ENCODE data around the gene FGF10. TPM values are rescaled to one million over a fixed set of nuclear protein-coding genes. Genes with fewer than 3 reads are reported as not detected.

The FGF10 gene
- 1 to 10 TPM in 1 of 2 donors, under 1 TPM in 1; 0.27 to 5.1 TPM for total RNA-seq

GRCh38 chr5:44389090-44389822 lies at the start of gene FGF10:
Gene FGF10 (minus strand): TSS chr5:44389420. CDS start chr5:44388682, 738 bp downstream.
- intact Hi-C loops (cut with DNase I), result no loop called here
- H3K27ac ChIP-seq, result peak within 1 kb of the TSS; percentile 40
- no peaks in the 10 kb centered on the region for H3K27me3 ChIP-seq

GRCh38 chr5:44426944-44427343 lies 37.7 kb upstream of the FGF10 start:
- no peaks in the 10 kb centered on the region for H3K4me1 ChIP-seq
- H3K27me3 ChIP-seq, result no peaks in the 10 kb centered on the region
- intact Hi-C loops (cut with DNase I), result no loop called here
- H3K9ac ChIP-seq (ENCODE audit: low read depth in 2 of 2, low read length in 2 of 2), result no peak overlapping the region
- no peaks in the 10 kb centered on the region for H3K36me3 ChIP-seq
- no peaks in the 10 kb centered on the region for H3K9me3 ChIP-seq
- H3K4me3 ChIP-seq, result no peak overlapping the region
- no peak for DNase-seq
- no peak overlapping the region for H3K27ac ChIP-seq
- no peak for TF ChIP-seq CTCF (IDR thresholded peaks at IDR 0.05)

More at GRCh38 chr5:44389090-44389822, at the start of gene FGF10:
- Histone ChIP-seq H3K4me3 (peak within 1 kb of the TSS; percentile 17), H3K4me1 (no peaks in the 10 kb centered on the region), H3K9ac (ENCODE audit: low read depth in 2 of 2, low read length in 2 of 2) (peak within 1 kb of the TSS; percentile 6 to 8), H3K9me3 (no peaks in the 10 kb centered on the region), H3K36me3 (no peaks in the 10 kb centered on the region)
- no peak for DNase-seq
- TF ChIP-seq CTCF (IDR thresholded peaks at IDR 0.05), result no peak

GRCh38 chr5:44412286-44412685 lies 23.1 kb upstream of the FGF10 start:
- intact Hi-C loops (cut with DNase I), result no loop called here
- H3K27ac ChIP-seq, result no peak overlapping the region
- no peaks in the 10 kb centered on the region for H3K4me1 ChIP-seq
- H3K9ac ChIP-seq (ENCODE audit: low read depth in 2 of 2, low read length in 2 of 2), result no peak overlapping the region
- no peaks in the 10 kb centered on the region for H3K36me3 ChIP-seq
- no peaks in the 10 kb centered on the region for H3K9me3 ChIP-seq
- H3K4me3 ChIP-seq, result no peak overlapping the region
- DNase-seq, result no peak
- no peak for TF ChIP-seq CTCF (IDR thresholded peaks at IDR 0.05)
- H3K27me3 ChIP-seq, result no peaks in the 10 kb centered on the region

GRCh38 chr5:44402084-44402483 lies 12.9 kb upstream of the FGF10 start:
- TF ChIP-seq CTCF (IDR thresholded peaks at IDR 0.05), result no peak
- intact Hi-C loops (cut with DNase I), result no loop called here
- H3K9me3 ChIP-seq, result no peaks in the 10 kb centered on the region
- no peak for DNase-seq
- H3K4me1 ChIP-seq, result no peaks in the 10 kb centered on the region
- H3K9ac ChIP-seq (ENCODE audit: low read depth in 2 of 2, low read length in 2 of 2), result no peak overlapping the region
- H3K27me3 ChIP-seq, result no peaks in the 10 kb centered on the region
- no peaks in the 10 kb centered on the region for H3K36me3 ChIP-seq
- no peak overlapping the region for H3K4me3 ChIP-seq
- no peak overlapping the region for H3K27ac ChIP-seq

GRCh38 chr5:44401611-44402010 lies 12.4 kb upstream of the FGF10 start:
- Histone ChIP-seq H3K27ac (no peak overlapping the region), H3K9ac (ENCODE audit: low read depth in 2 of 2, low read length in 2 of 2) (no peak overlapping the region), H3K4me1 (no peaks in the 10 kb centered on the region), H3K9me3 (no peaks in the 10 kb centered on the region), H3K4me3 (no peak overlapping the region), H3K27me3 (no peaks in the 10 kb centered on the region), H3K36me3 (no peaks in the 10 kb centered on the region)
- intact Hi-C loops (cut with DNase I), result no loop called here
- no peak for TF ChIP-seq CTCF (IDR thresholded peaks at IDR 0.05)
- no peak for DNase-seq
